K562 (cell line): ENCODE results near the gene ASB4. TPM values are rescaled to one million over a fixed set of nuclear protein-coding genes. Genes with fewer than 3 reads are reported as not detected.

Experiments used
- ATAC-seq: fragments of 200-7000 bp; cut with Tn5 transposase; 3 replicates; pipeline ENCODE4 v1.9.1; 2020; ENCODE audit warnings: moderate library complexity
- BruUV-seq: library from RNA; stranded (reverse); fragments of 400-500 nt; replicated peaks from 2 replicates; lab custom pipeline; 2021; lab: Mats Ljungman, UMichigan
- CTCF ChIA-PET: fragments of 300-600 bp; formaldehyde crosslinking; extraction: SDS; loops from one replicate; lab custom pipeline; 2021; ENCODE audit warnings: low intra/inter-chr PET ratio; lab: Yijun Ruan, JAX
- POLR2A ChIA-PET: fragments of 300-600, 350-650 bp; sonication (Branson Sonifier 250); formaldehyde crosslinking; extraction: SDS; loops from one replicate; lab custom pipeline; 2021; ENCODE audit warnings: antibody characterized with exemption, inconsistent platforms; lab: Yijun Ruan, JAX
- DNase-seq, 4 experiments: peaks; one replicate each; pipeline versions ENCODE4 v3.0.0 to v3.0.0-alpha.2; 2011 to 2018; ENCODE audit warnings: low spot score in 3 of 4, mixed read lengths in 3 of 4; ENCODE audit errors: extremely low read depth in 1 of 4
- FAIRE-seq: peaks from 2 replicates; lab custom pipeline; 2011; peaks lifted over from hg19 to GRCh38; lab: Jason Lieb, UNC
- H2AFZ ChIP-seq: 2 replicates; pipeline ENCODE4 v1.6.0; 2011; ENCODE audit warnings: low read depth, low read length, control low read depth, inconsistent platforms
- H3K27ac ChIP-seq: fragments of 200-600 bp; 3 replicates; pipeline ENCODE4 v1.8.0; 2011; ENCODE audit warnings: low read depth, mild to moderate bottlenecking, control low read depth, inconsistent platforms, low read length, moderate library complexity, mixed read lengths; ENCODE audit errors: extremely low read depth
- H3K27me3 ChIP-seq, 2 experiments: fragments of 300-600 bp in 1 of 2; 2 replicates in 1 of 2; 3 replicates in 1 of 2; pipeline versions ENCODE4 v1.6.0 to v1.8.0; 2011; ENCODE audit warnings: inconsistent platforms in 2 of 2, low read length in 2 of 2, mild to moderate bottlenecking in 1 of 2, mixed read lengths in 1 of 2, moderate library complexity in 1 of 2; ENCODE audit not compliant: control insufficient read depth in 2 of 2, insufficient read depth in 2 of 2
- H3K36me3 ChIP-seq: fragments of 300-600 bp; 3 replicates; pipeline ENCODE4 v1.8.0; 2011; ENCODE audit warnings: mild to moderate bottlenecking, low read length, inconsistent platforms; ENCODE audit not compliant: control insufficient read depth, insufficient read depth
- H3K4me1 ChIP-seq, 2 experiments: fragments of 200-600 bp in 1 of 2; replicated peaks in 1 of 2; 2 replicates in 1 of 2; 3 replicates in 1 of 2; pipeline versions ENCODE4 v1.5.1 to v1.8.0; 2011; ENCODE audit warnings: inconsistent platforms in 2 of 2, low read length in 2 of 2, mild to moderate bottlenecking in 1 of 2, mixed read lengths in 1 of 2, moderate library complexity in 1 of 2; ENCODE audit not compliant: control insufficient read depth in 2 of 2, insufficient read depth in 2 of 2
- H3K4me2 ChIP-seq: 2 replicates; pipeline ENCODE4 v1.6.1; 2011; ENCODE audit warnings: low read length, control low read depth, inconsistent platforms, mixed read lengths; ENCODE audit not compliant: insufficient read depth
- H3K4me3 ChIP-seq: fragments of 200-600 bp; sonication (generic), shearing (Covaris generic); 2 replicates; pipeline ENCODE4 v1.5.1; 2016; ENCODE audit warnings: control low read depth, inconsistent platforms
- H3K79me2 ChIP-seq: fragments of 200-600 bp; 3 replicates; pipeline ENCODE4 v1.8.0; 2011; ENCODE audit warnings: low read length, inconsistent platforms; ENCODE audit not compliant: control insufficient read depth, insufficient read depth
- H3K9ac ChIP-seq, 2 experiments: 2 replicates each; pipeline versions ENCODE4 v1.6.0 to v1.6.1; 2011; ENCODE audit warnings: low read depth in 2 of 2, low read length in 2 of 2, control low read depth in 1 of 2, inconsistent platforms in 1 of 2, mild to moderate bottlenecking in 1 of 2, mixed read lengths in 1 of 2; ENCODE audit not compliant: insufficient read depth in 1 of 2
- H3K9me1 ChIP-seq: one replicate; pipeline ENCODE4 v1.6.0; 2011; ENCODE audit warnings: inconsistent platforms, mild to moderate bottlenecking, low read length, moderate library complexity; ENCODE audit not compliant: control insufficient read depth, insufficient read depth
- H3K9me3 ChIP-seq: replicated peaks from 2 replicates; pipeline ENCODE4 v1.5.1; 2011; ENCODE audit warnings: low read depth, low read length, inconsistent platforms; ENCODE audit not compliant: control insufficient read depth, insufficient read depth
- H4K20me1 ChIP-seq: replicated peaks from 2 replicates; pipeline ENCODE4 v1.6.1; 2011; ENCODE audit warnings: low read length, inconsistent platforms, mixed read lengths; ENCODE audit not compliant: control insufficient read depth, insufficient read depth
- CCAR2 ChIP-seq: fragments of 200-400 bp; formaldehyde crosslinking; IDR thresholded peaks from 2 replicates; pipeline ENCODE4 v1.6.1; 2017; ENCODE audit warnings: mild to moderate bottlenecking, low read depth, low read length
- CREB3L1 ChIP-seq: fragments of 450-650 bp; IDR thresholded peaks from 2 replicates; pipeline ENCODE4 v1.6.1; 2014; ENCODE audit warnings: low read depth, mild to moderate bottlenecking, moderate library complexity, borderline replicate concordance
- DNMT1 ChIP-seq: fragments of 450-650 bp; IDR thresholded peaks from 2 replicates; pipeline ENCODE4 v1.6.1; 2016; ENCODE audit warnings: antibody characterized with exemption, mild to moderate bottlenecking
- HIVEP1 ChIP-seq: fragments of 250-450 bp; sonication (Bioruptor Pico); IDR thresholded peaks from 2 replicates; pipeline ENCODE4 v1.4.0; 2020; ENCODE audit warnings: mild to moderate bottlenecking
- NCOA2 ChIP-seq, 2 experiments: fragments of 450-650 bp; IDR thresholded peaks; 2 replicates each; pipeline ENCODE4 v1.6.1; 2018; ENCODE audit warnings: mild to moderate bottlenecking in 2 of 2, moderate library complexity in 1 of 2; ENCODE audit not compliant: partially characterized antibody in 2 of 2
- NFIC ChIP-seq: fragments of 450-650 bp; IDR thresholded peaks from 2 replicates; pipeline ENCODE4 v1.6.1; 2017; ENCODE audit warnings: mild to moderate bottlenecking, inconsistent platforms
- PHF21A ChIP-seq: fragments of 450-650 bp; IDR thresholded peaks from 2 replicates; pipeline ENCODE4 v1.6.1; 2017; ENCODE audit warnings: low read depth, borderline replicate concordance
- PRDM10 ChIP-seq: fragments of 450-650 bp; IDR thresholded peaks from 2 replicates; pipeline ENCODE4 v1.6.1; 2018; ENCODE audit not compliant: partially characterized antibody
- RNF219 ChIP-seq: fragments of 250-450 bp; sonication (Bioruptor Pico); IDR thresholded peaks from 2 replicates; pipeline ENCODE4 v1.5.0; 2022; ENCODE audit warnings: mild to moderate bottlenecking
- ZNF449 ChIP-seq: fragments of 250-450 bp; sonication (Bioruptor Pico); IDR thresholded peaks from 2 replicates; pipeline ENCODE4 v1.8.0; 2022; ENCODE audit warnings: moderate library complexity, mild to moderate bottlenecking, inconsistent platforms
- WGBS: fragments of 100-300 bp; shearing (Covaris generic); methylation state at CpG from one replicate; pipeline ENCODE4 v1.1.6; 2016; ENCODE audit warnings: low coverage, mixed read lengths; ENCODE audit not compliant: insufficient coverage; ENCODE audit errors: missing lambda C conversion rate; 5-methylcytosine and 5-hydroxymethylcytosine counted together
- in situ Hi-C: fragments of 300-500 bp; cut with MboI; formaldehyde crosslinking; loops from 4 replicates; pipeline ENCODE4 v1.15.0; 2018; ENCODE audit warnings: inconsistent platforms, mixed read lengths
- intact Hi-C: fragments of 100-400 bp; cut with micrococcal nuclease; formaldehyde crosslinking; loops from 2 replicates; pipeline ENCODE4 v1.14.2; 2022
- polyA plus RNA-seq, 8 experiments: library from polyadenylated mRNA; depleted of rRNA in 4 of 8; stranded (reverse) in 5 of 8; unstranded in 3 of 8; fragments of >200 nt; fragmentation: Nextera tagmentation in 2 of 8; fragmentation: Illumina TruSeq in 1 of 8; extraction: Ambion mirVana in 2 of 8; extraction: Trizol in 1 of 8; gene quantifications; 2 replicates each; pipeline versions ENCODE4 v1.2.1 to v1.2.3, GENCODE V29; 2011 to 2014; ENCODE audit warnings: inconsistent platforms in 1 of 8, missing spikeins in 1 of 8
- total RNA-seq, 7 experiments: library from RNA; depleted of rRNA in 6 of 7; stranded (reverse); fragments of >200 nt in 6 of 7; fragmentation: Illumina TruSeq in 2 of 7; extraction: Trizol in 2 of 7; gene quantifications; 2 replicates each; pipeline versions ENCODE4 v1.2.1 to v1.2.3, GENCODE V29; 2011 to 2021; ENCODE audit warnings: low replicate concordance in 1 of 7

The ASB4 gene
- total and polyA plus RNA-seq, 9 of the 15 experiments (the other 6 are each of a cell fraction or from before 2014, with no cell fraction given): 0.03 to 0.07 TPM; not detected in 7

GRCh38 chr7:95550546-95550945 is 64.8 kb downstream of the ASB4 start:
- intact Hi-C loops (no loop called here), in situ Hi-C loops (no loop called here)
- Histone ChIP-seq H3K4me2 (no peak overlapping the region), H3K9ac (no peak overlapping the region), H3K4me1 (peaks cover 6 to 8% of the 10 kb centered on the region in 2 experiments; a peak in 1 of 5 replicates), H3K9me1 (no peaks in the 10 kb centered on the region), H3K9me3 (no peaks in the 10 kb centered on the region), H3K4me3 (no peak overlapping the region), H3K27ac (no peak overlapping the region), H3K79me2 (no peaks in the 10 kb centered on the region), H4K20me1 (no peaks in the 10 kb centered on the region), H3K27me3 (peaks cover 0 to 2% of the 10 kb centered on the region in 2 experiments; a peak in 3 of 5 replicates), H2AFZ (no peak overlapping the region), H3K36me3 (no peaks in the 10 kb centered on the region)
- ChIA-PET POLR2A (no interaction called here), CTCF (no interaction called here)
- no peak for FAIRE-seq
- no TSS peak for BruUV-seq
- ATAC-seq: no peak
- no peak for DNase-seq
- WGBS: 1% methylated on average over 4 of the region's 4 CpGs
- TF ChIP-seq ZNF449 (CRISPR knock-in tag) (no peak), RNF219 (CRISPR knock-in tag) (no peak), PRDM10 (no peak), HIVEP1 (CRISPR knock-in tag) (no peak), DNMT1 (no peak), NFIC (no peak), CREB3L1 (no peak), CCAR2 (no peak), PHF21A (no peak), NCOA2 (IDR thresholded peaks at IDR 0.05; ENCODE audit: partially characterized antibody in 2 of 2) (no peak)
